ENCODE measurements around the gene TSLP.

Gene TSLP

GRCh38 chr5:111071413-111071812 lies at the start of gene TSLP:
TSS of gene TSLP (plus strand) at chr5:111071713. CDS start at chr5:111071891, 178 bp downstream.
- no peak for DNase-seq (ENCODE audit: low spot score)

- DNase-seq (ENCODE audit: low spot score) = no peak
These were observed 49.2 kb upstream of the TSLP start for GRCh38 chr5:111022301-111022700.

GRCh38 chr5:111028865-111029264 lies 42.6 kb upstream of the TSLP start:
- no peak for DNase-seq (ENCODE audit: low spot score)

- no peak for DNase-seq (ENCODE audit: low spot score)
These were observed 27.6 kb upstream of the TSLP start for GRCh38 chr5:111043712-111044506.

GRCh38 chr5:111058064-111058463 lies 13.4 kb upstream of the TSLP start:
- no peak for DNase-seq (ENCODE audit: low spot score)

- DNase-seq (ENCODE audit: low spot score) = no peak
These were observed 11.3 kb upstream of the TSLP start for GRCh38 chr5:111060169-111060568.

GRCh38 chr5:111061618-111062017 lies 9.9 kb upstream of the TSLP start:
- DNase-seq (ENCODE audit: low spot score) = no peak

GRCh38 chr5:111063709-111064322 lies 7.7 kb upstream of the TSLP start:
- peak; percentile 41 for DNase-seq (ENCODE audit: low spot score)

- DNase-seq (ENCODE audit: low spot score) = no peak
These were observed 5.1 kb upstream of the TSLP start for GRCh38 chr5:111066261-111066938.

GRCh38 chr5:111068213-111068612 lies 3.3 kb upstream of the TSLP start:
- DNase-seq (ENCODE audit: low spot score) = no peak

GRCh38 chr5:111069839-111070238 lies 1.7 kb upstream of the TSLP start:
- no peak for DNase-seq (ENCODE audit: low spot score)

GRCh38 chr5:111070272-111071134 lies 1.0 kb upstream of the TSLP start:
- DNase-seq (ENCODE audit: low spot score) = no peak

GRCh38 chr5:111072949-111073682 lies 1.6 kb downstream of the TSLP start:
- DNase-seq (ENCODE audit: low spot score) = peak; percentile 82

- no peak for DNase-seq (ENCODE audit: low spot score)
These were observed 2.7 kb downstream of the TSLP start for GRCh38 chr5:111074244-111074643.

GRCh38 chr5:111075520-111075919 lies 4.0 kb downstream of the TSLP start:
- no peak for DNase-seq (ENCODE audit: low spot score)

- DNase-seq (ENCODE audit: low spot score) = no peak
These were observed 4.6 kb downstream of the TSLP start for GRCh38 chr5:111076091-111076490.

- DNase-seq (ENCODE audit: low spot score) = no peak
These were observed 6.2 kb downstream of the TSLP start for GRCh38 chr5:111077678-111078077.

GRCh38 chr5:111079846-111080245 lies 8.3 kb downstream of the TSLP start:
- DNase-seq (ENCODE audit: low spot score) = no peak

GRCh38 chr5:111083323-111083722 lies 11.8 kb downstream of the TSLP start:
- DNase-seq (ENCODE audit: low spot score) = no peak

GRCh38 chr5:111092062-111092853 lies 20.7 kb downstream of the TSLP start, which contains the start of gene WDR36:
TSS of gene WDR36 (plus strand) at chr5:111092348. CDS start at chr5:111092457, 109 bp downstream.
- DNase-seq (ENCODE audit: low spot score) = peak; percentile 88
